HS-27A (cell line): ENCODE data around the gene SH3PXD2A.
"Not testable (repeated sequence)": the region's sequence is repeated elsewhere in the genome, so short reads cannot be mapped to it uniquely, and the experiment has no call there.

Experiments
- DNase-seq: peaks from one replicate; pipeline ENCODE4 v3.0.0-alpha.2; 2012; ENCODE audit warnings: low read depth, missing footprints

The SH3PXD2A gene

DNA sequence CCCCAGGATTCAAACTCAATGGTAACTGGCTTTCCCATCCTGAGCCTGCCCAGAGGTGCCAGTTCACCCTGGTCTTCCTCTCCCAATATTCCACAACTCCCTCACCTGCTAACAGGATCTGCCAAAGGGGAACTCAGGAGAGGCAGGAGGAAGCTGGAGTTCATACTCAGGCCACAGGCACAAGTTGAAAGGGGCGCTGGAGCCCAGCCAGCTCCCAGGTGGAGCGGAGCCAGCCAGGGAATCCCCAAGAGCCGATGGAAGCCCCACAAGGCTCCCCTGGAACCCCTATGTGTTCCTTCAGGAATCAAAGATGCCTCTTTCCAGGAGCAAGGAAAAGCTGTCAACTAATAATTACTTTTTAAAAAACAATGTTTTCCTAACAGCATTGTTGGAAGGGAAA, 63.5 kb downstream of the SH3PXD2A start:
- no peak for DNase-seq

GRCh38 chr10:103791291-103791690, 64.1 kb downstream of the SH3PXD2A start:
- DNase-seq, result no peak

GRCh38 chr10:103790580-103790979, 64.8 kb downstream of the SH3PXD2A start:
- no peak for DNase-seq

GRCh38 chr10:103789771-103790201, 65.6 kb downstream of the SH3PXD2A start:
- no peak for DNase-seq

- DNase-seq, result no peak
Observed at GRCh38 chr10:103789161-103789560, 66.2 kb downstream of the SH3PXD2A start.

DNA sequence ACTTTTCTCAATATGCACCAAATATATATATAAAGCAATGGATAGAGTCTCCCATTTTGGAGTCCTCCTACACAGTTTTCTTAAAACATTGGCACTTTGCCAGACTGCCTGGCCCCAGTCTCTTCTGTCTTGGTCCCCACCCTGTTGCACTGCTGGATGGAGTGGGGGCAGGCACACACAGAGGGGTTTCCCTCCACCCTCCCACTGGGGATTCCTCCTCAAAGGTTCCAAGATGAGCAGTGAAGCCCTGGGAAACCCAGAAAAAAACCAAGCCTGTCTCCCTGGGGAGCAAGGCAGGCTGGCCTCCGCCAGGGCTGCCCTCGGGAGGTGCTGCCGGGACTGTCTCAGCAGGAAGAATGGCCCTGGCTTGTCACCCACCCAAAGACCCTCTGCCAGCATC, 68.0 kb downstream of the SH3PXD2A start:
- no peak for DNase-seq

GRCh38 chr10:103786020-103786419, 69.4 kb downstream of the SH3PXD2A start:
- no peak for DNase-seq

- DNase-seq, result no peak
Observed at GRCh38 chr10:103784723-103785418, 70.5 kb downstream of the SH3PXD2A start.

DNA sequence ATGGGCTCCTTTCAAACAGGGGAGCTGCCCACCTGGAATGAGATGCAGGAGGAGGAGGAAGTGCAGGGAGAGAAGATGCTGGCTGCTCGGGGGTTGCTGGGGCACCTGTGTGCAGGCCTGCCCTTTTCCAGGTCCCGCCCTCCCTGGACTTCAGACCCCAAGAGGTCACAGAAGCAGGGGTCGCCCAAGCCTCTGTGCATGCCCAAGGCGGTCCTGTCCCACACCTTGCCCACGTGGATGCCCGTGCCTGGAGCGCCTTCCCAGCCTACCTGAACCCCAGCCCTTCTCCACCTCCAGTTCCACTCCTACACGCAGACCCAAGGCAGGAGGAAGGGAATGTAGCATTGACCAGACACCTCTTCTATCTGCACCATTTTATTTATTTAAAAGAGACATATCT, 71.3 kb downstream of the SH3PXD2A start:
- DNase-seq, result no peak

DNA sequence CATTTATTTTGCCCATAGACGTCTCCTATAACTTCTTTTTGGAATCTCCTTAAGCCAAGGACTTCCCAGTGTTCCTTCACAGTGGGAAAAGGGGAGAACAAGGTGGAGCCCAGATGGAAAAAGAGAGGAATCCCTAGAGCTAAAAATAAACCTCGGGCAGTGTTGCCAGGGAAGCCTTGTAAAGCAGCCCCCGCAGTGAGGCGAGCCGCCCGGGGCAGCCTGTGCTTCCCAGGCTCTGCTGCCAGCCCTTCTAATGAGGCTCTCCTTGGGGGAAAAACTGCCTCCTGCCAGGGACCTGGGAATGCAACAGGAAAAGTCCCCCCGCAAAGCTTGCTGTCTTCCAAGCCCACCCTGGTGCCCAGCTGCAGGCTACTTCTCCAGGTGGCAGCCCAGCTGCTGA, 71.7 kb downstream of the SH3PXD2A start:
- no peak for DNase-seq

GRCh38 chr10:103781329-103782061, 73.9 kb downstream of the SH3PXD2A start:
- DNase-seq, result no peak

DNA sequence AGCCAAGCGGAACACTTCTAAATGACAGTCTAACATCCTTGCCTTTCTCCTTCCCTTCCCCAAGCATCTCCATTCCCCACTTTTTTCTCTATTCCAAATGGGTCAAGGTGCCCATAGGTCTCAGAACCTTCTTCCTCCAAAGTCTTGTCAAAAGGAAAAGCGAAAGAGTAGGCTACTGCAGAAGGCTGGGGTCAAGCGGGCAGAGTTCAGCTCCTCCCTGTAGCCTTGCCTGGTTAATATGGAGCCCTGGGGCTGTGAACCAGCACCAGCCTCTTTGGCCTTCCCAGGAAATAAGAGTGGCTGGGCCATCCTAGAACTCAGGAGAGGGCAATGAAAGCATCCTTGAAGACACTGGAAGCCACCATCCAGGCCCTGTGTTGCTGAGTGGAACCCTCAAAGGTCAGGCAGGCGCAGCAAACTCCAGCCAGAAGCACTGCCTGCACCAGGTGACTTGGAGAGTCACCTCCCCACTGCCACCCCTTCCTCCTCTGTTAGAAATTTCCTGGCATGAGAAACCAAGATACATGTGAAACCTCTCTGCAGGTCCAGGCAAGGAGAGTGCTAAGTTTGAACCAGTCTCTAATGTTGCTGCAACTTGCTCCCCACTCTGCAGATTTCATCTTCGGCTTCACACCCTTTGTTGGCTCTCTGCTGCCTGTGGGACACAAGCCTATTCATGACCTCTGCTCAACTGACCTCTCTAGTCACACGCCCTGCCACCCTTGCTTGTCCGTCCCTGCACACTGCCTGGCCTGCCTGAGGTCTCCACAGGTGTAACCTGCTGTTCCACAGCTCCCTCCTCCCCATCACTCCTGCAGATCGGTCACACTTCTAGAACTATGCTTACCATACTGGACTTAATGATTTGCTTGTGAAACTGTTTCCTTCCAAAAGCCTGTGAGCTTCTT, 74.9 kb downstream of the SH3PXD2A start:
- no peak for DNase-seq

- no peak for DNase-seq
Observed at GRCh38 chr10:103778358-103779139, 76.8 kb downstream of the SH3PXD2A start.

DNA sequence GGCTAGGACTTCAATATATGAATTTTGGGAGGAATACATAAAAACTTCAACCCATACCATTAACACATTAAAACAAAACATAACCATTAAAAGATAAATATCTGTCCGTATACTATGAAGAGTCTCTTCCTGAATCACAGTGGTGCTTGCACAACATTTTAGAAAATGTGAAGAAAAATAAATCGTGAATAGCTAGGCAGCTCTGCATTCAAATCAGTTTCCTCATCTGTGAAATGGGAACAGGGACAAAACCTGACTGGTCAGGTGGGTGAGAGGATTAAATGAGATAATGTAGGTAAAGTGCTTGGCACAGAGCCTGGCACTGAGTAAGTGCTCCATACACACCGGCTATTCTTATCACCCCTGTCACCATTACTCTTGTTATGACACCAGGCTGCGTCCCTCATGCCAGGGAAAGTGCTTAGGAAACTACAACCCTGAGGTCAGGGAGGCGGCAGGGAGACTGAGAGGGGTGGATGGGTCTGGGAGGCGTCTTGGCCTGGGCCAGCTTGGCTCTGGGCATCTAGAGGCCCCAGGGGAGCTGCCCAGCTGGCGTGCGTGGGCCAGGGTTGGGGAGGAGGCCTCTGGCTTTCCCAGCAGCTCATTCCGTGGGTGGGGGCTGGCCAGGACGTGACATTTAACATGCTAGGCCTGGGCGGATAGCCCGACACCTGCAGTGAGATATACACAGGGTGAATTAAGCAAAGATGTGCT, 78.3 kb downstream of the SH3PXD2A start:
- DNase-seq, result no peak

DNA sequence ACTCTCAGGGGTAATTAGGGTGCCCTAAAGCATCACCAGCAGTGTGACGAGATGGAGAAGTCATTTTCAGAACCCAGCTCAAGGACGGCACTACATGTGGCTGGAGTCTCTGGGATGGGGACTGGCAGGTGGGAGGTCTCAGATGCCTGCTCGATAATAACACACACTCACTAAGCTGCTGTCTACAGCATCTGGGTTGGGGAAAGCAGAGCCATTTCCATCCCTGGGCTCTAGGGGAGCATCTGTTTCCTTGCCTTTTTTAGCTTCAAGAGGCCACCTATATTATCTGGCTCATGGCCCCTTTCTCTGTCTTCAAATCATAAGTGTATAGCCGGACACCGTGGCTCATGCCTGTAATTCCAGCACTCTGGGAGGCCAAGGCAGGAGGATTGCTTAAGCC, 79.6 kb downstream of the SH3PXD2A start:
- no peak for DNase-seq

DNA sequence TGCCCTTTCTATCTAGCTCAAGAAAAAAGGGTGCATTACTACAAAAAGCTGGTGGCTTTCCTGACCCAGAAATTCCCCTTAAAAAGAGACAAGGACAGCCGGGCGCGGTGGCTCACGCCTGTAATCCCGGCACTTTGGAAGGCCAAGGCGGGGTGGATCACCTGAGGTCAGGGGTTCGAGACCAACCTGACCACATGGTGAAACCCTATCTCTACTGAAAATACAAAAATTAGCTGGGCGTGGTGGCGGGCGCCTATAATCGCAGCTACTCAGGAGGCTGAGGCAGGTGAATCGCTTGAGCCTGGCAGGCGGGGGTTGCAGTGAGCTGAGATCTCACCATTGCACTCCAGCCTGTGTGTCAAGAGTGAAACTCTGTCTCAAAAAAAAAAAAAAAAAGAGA, 82.5 kb downstream of the SH3PXD2A start:
- DNase-seq, result not testable (repeated sequence)

DNA sequence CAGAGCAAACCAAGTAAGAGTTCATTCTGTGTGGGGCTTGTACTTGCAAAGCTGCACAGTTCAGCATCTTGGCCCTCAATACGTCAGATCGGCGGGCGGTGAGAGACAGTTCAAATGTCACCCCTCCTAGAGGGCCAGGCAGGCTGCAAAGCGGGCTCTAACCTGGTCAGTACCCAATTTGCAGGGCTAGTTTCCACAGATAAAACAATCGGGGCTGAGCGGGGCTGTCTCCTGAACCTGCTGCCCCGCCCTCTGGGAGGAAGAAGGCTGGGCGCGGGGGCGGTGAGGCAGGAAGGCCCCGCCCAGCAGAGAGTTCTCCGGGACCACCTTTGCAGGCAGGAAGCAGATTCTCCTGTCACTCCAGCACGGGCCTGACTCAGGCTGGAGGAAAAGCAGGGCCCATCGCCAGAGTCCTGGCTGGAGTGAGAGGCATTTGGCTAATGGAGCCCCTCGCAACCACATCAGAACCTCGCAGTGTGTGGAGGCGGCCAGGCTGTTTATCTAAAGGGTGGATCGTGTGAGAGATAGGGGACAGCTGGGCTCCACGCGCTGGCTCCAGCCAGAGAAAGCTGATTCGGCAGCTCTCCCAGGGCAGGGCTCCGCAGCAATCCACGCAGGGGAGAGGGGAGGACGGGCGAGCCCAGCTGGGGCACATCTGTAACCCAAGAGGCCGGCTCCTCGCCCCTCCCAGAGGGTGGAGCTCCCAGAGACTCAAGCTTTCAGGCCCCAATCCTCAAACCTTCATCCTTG, 83.1 kb downstream of the SH3PXD2A start:
- DNase-seq, result no peak

- DNase-seq, result no peak
Observed at GRCh38 chr10:103770139-103770538, 85.2 kb downstream of the SH3PXD2A start.

- DNase-seq, result no peak
Observed at GRCh38 chr10:103769176-103769575, 86.2 kb downstream of the SH3PXD2A start.

- no peak for DNase-seq
Observed at GRCh38 chr10:103768345-103768744, 87.0 kb downstream of the SH3PXD2A start.
